Esophagus muscularis mucosa (tissue), 3 donors: ENCODE data around the gene SCFD2.

Experiments used
- POLR2AphosphoS5 ChIP-seq, 2 donors: sonication (generic); formaldehyde crosslinking; IDR thresholded peaks; one replicate each; pipeline ENCODE4 v1.6.1; 2017; ENCODE audit warnings: antibody characterized with exemption in 2 of 2
- TF ChIP-seq, protein P1 (sequence below), 3 experiments: fragments of 200-600 bp in 2 of 3; fragments of 450-650 bp in 1 of 3; sonication (generic) in 2 of 3; IDR thresholded peaks; one replicate each; pipeline ENCODE4 v1.5.1; 2017 to 2019; ENCODE audit warnings: antibody characterized with exemption in 3 of 3, mild to moderate bottlenecking in 2 of 3, moderate library complexity in 1 of 3

DNA sequence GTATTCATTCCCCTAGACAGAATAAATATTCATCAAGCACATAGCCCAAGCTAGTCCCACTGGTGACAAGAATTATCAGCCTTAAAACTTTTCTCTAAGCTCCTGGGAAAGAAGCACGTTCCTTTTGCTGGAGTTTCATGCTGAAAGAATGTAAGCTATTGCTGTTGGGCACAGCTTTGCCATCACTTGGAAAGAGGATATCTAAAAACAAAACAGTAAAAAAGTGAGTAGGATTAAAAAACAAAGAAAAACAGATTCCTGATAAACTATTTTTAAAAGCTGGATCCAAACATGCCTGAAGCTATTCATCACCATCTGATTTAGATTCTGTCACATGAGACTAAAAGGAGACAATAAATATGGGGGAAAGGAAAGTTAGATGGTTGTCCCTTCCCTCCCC, 176.8 kb downstream of the SCFD2 start:
- TF ChIP-seq, protein P1, sequence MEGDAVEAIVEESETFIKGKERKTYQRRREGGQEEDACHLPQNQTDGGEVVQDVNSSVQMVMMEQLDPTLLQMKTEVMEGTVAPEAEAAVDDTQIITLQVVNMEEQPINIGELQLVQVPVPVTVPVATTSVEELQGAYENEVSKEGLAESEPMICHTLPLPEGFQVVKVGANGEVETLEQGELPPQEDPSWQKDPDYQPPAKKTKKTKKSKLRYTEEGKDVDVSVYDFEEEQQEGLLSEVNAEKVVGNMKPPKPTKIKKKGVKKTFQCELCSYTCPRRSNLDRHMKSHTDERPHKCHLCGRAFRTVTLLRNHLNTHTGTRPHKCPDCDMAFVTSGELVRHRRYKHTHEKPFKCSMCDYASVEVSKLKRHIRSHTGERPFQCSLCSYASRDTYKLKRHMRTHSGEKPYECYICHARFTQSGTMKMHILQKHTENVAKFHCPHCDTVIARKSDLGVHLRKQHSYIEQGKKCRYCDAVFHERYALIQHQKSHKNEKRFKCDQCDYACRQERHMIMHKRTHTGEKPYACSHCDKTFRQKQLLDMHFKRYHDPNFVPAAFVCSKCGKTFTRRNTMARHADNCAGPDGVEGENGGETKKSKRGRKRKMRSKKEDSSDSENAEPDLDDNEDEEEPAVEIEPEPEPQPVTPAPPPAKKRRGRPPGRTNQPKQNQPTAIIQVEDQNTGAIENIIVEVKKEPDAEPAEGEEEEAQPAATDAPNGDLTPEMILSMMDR (IDR thresholded peaks at IDR 0.05), result no peak
- TF ChIP-seq POLR2AphosphoS5 (IDR thresholded peaks at IDR 0.05), result no peak
